H7 (cell line): ENCODE data around the gene XXYLT1. TPM values are rescaled to one million over a fixed set of nuclear protein-coding genes. Genes with fewer than 3 reads are reported as not detected.

Experiments used
- DNase-seq: peaks from one replicate; pipeline ENCODE4 v3.0.0; 2012
- H3K27me3 ChIP-seq: 2 replicates; pipeline ENCODE4 v1.6.0; 2011; ENCODE audit warnings: mild to moderate bottlenecking, low read length; ENCODE audit not compliant: control insufficient read depth, insufficient read depth
- H3K36me3 ChIP-seq: replicated peaks from 2 replicates; pipeline ENCODE4 v1.5.1; 2011; ENCODE audit warnings: low read length; ENCODE audit not compliant: control insufficient read depth, insufficient read depth
- H3K4me3 ChIP-seq: 2 replicates; pipeline ENCODE4 v1.5.1; 2011; ENCODE audit warnings: low read depth, mild to moderate bottlenecking, control low read depth, low read length, moderate library complexity; ENCODE audit not compliant: insufficient read depth
- total RNA-seq: library from RNA; depleted of rRNA; stranded (reverse); fragments of >200 nt; shearing (Covaris generic); gene quantifications from 2 replicates; pipeline ENCODE4 v1.2.3, GENCODE V29; 2014

XXYLT1 gene
- total RNA-seq, 1 experiment from 2014 or later, result 40.9 TPM

DNA sequence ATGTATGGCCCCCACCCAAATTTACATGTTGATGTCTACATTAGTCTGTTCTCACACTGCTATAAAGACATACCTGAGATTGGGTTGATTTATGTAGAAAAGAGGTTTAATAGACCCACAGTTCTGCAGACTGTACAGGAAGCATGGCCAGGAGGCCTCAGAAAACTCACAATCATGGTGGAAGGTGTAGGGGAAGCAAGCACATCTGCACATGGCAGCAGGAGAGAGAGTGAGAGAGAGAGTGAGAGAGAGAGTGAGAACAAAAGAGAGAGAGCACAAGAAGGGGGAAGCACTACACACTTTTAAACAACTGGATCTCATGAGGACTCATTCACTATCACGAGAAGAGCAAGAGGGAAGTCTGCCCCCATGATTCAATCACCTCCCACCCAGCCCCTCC, 130.5 kb downstream of the XXYLT1 start:
- no peaks in the 10 kb centered on the region for H3K36me3 ChIP-seq
- H3K4me3 ChIP-seq, result no peak overlapping the region
- H3K27me3 ChIP-seq, result no peaks in the 10 kb centered on the region
- no peak for DNase-seq

DNA sequence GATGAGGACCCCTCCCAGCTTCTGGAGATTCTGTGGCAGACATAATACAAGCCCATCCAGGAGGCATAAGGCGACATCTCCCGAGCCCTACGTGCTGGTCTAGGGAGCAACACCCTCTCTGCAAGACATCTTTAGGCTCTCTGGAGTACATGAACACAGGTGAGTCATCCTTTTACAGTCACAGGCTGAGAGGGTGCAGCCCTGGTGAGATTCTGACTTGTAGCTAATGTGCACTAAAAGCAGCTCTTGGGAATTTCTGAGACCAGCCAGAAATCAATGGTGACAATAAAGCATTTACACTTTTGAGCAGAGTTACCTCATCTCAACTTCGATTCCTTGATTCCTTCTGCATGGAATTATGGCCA, 131.1 kb downstream of the XXYLT1 start:
- H3K27me3 ChIP-seq, result no peaks in the 10 kb centered on the region
- H3K36me3 ChIP-seq, result no peaks in the 10 kb centered on the region
- no peak overlapping the region for H3K4me3 ChIP-seq
- no peak for DNase-seq

DNA sequence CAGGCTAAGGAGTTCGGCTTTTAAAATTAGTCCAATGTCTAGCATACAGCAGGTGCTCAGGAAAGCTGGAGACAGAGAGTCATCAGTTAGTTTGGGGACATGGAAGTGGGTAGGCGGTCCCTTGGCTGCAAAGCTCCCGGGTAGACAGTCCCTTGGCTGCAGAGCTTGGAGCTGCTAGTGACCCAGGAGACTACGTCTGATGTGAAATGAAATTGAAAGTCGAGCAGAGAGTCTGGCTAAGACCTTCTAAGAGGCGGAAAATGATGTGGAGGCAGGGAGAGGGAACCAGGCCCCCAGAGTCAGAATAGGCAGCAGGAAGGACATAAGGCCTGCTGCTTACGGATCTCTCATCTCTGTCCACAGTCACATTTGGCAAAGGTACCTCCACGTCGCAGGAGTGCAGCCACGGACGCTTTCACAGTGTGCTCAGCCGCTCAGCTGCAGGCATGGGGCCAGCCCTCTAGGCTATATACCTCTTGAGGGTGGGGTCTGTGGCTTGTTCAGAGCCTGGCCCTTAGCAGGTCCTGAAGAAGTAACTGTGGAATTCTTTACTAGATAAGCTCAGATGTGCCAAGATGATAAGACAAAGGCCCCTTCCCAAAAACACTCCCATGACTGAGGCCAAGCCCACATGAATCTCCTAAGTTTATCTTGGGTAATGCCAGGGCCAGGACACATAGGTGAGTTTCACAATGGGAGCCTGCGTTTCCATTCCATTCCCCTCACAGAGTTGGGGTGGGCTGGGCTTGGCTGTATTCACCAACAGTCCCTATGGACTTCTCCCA, 131.7 kb downstream of the XXYLT1 start:
- Histone ChIP-seq H3K4me3 (no peak overlapping the region), H3K36me3 (no peaks in the 10 kb centered on the region), H3K27me3 (no peaks in the 10 kb centered on the region)
- no peak for DNase-seq

DNA sequence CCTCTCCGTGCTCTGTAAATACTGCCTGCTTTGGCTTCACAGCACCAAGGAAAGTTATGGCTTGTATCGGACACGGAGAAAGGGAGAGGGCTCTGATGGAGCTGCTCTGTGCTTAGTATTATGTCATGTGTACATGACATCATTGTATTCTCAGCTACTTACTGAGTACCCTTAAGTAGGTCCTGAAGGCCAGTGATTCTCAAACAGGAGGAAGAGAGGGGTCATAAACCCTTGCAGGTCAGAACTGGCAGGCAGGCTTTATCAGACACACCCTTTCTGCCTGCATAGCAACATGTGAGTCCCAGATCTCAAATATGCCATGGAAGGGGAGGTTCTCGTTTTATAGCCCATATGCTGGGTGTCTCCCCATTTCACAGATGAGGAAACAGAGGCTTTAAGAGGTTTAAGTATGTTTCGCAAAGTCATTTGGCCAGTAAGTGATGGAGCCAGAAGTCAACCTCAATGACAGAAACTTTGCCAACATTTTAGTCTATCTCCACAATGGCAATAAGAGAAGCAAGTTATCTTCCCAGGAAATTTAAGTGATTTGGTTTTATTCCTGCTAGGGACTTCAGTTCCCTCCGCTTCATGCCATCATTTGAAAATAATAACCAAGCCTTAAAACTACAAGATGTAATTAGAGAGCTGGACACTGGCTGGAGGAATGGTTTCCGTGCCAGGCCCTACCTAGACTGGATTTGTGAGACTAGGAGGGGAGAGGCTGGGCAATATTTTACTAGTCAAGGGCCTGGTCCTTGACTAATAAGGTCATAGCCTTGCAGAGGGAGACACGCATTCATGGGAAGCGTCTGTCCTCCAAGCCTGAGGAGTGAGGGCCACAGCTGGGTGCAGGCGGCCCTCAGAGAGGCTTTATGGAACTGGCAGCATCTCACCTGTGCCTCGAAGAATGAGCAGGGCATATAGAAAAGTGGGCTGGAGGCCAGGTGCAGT, 133.0 kb downstream of the XXYLT1 start:
- no peaks in the 10 kb centered on the region for H3K27me3 ChIP-seq
- no peaks in the 10 kb centered on the region for H3K36me3 ChIP-seq
- no peak overlapping the region for H3K4me3 ChIP-seq
- DNase-seq, result no peak

DNA sequence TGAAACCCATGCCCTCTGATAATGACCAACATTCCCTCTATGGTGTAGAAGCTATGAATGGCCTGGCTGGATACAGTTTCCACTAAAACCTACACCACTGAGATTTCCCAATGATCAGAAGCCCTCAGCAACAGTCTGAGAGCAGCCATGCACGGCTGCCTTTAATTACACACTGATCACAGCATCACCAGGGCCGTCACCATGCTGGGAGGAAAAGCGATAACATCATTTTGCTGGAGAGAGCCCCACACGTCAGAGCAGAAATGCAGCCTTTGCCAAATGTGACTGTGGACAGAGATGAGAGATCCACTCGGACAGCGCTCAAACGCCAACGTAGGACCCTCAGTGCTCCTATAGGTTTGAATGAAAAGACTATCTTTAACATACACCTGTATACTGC, 135.0 kb downstream of the XXYLT1 start:
- DNase-seq, result no peak
- Histone ChIP-seq H3K36me3 (no peaks in the 10 kb centered on the region), H3K27me3 (no peaks in the 10 kb centered on the region), H3K4me3 (no peak overlapping the region)

DNA sequence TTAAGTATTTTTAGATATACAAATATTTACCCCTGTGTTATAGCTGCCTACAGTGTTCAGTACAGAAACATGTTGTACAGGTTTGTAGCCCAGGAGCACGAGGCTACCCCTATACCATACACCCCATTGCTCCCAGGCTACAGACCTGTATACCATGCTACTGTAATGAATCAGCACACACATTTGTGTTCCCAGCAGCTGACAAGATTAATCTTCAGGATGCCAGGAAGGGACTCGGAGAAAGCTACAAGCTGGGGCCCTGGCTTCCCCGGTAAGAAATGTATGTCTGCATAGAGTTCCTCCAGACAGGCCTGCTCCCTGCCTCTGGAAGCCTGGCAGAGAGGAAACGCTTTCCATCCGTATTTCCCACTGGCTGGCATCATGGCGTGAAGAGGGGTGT, 136.5 kb downstream of the XXYLT1 start:
- no peak for DNase-seq
- Histone ChIP-seq H3K4me3 (no peak overlapping the region), H3K36me3 (no peaks in the 10 kb centered on the region), H3K27me3 (no peaks in the 10 kb centered on the region)

DNA sequence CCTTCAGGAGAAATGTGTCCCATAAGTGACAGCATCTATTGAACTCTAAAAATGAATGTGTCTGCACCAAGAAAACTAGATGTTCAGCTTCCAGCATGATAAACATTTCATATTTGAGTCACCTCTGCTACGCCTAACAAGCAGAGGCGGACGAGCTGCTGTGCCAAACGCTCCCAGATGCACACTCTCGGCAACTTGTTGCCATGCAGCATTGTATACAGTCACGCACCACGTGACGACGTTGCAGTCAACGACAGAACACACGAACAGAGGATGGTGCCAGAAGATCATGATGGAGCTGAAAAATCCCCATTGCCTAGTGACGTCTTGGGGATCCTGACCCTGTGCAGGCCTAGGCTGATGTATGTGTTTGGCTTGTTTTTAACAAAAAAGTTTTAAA, 137.5 kb downstream of the XXYLT1 start:
- H3K36me3 ChIP-seq, result no peaks in the 10 kb centered on the region
- no peak for DNase-seq
- no peaks in the 10 kb centered on the region for H3K27me3 ChIP-seq
- H3K4me3 ChIP-seq, result no peak overlapping the region

DNA sequence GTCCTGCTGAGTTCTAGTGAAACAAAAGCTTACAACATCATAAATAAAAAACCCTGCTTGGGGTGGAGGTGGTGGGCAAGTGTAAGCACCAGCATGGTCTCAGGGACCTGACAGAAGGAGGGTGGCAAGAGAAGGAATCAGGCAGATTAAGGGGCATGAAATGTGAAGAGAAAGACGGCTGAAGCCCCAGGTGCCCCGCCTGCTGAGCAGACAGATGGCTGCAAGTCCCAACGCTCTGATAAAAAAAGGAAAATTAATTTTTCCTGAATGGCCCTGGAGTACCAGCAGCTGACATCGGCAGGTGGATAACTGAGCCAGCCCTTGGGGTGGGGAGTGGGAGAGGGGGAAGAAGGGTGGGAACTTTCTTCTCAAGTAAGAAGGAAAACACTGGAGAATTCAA, 137.9 kb downstream of the XXYLT1 start:
- DNase-seq, result no peak
- no peaks in the 10 kb centered on the region for H3K27me3 ChIP-seq
- no peaks in the 10 kb centered on the region for H3K36me3 ChIP-seq
- H3K4me3 ChIP-seq, result no peak overlapping the region

DNA sequence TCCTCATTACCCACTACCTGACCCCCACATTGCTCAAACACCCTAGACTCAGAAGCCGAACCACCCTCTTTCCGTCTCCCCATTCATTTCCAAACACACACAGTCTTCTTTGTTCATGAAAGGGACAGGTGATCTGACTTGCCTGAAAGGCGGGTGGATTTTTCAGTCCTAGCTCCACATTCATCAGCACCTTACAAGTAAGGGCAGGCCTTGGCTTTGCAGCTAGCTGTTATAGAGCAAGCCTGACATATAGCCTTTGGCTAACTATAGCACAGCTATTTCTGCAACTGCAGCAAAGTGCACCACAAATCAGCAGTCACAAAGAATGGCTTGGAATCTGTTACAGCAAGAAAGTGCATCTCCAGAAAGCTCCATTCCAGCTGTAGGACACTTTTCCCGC, 139.8 kb downstream of the XXYLT1 start:
- Histone ChIP-seq H3K4me3 (no peak overlapping the region), H3K36me3 (no peaks in the 10 kb centered on the region), H3K27me3 (no peaks in the 10 kb centered on the region)
- no peak for DNase-seq

DNA sequence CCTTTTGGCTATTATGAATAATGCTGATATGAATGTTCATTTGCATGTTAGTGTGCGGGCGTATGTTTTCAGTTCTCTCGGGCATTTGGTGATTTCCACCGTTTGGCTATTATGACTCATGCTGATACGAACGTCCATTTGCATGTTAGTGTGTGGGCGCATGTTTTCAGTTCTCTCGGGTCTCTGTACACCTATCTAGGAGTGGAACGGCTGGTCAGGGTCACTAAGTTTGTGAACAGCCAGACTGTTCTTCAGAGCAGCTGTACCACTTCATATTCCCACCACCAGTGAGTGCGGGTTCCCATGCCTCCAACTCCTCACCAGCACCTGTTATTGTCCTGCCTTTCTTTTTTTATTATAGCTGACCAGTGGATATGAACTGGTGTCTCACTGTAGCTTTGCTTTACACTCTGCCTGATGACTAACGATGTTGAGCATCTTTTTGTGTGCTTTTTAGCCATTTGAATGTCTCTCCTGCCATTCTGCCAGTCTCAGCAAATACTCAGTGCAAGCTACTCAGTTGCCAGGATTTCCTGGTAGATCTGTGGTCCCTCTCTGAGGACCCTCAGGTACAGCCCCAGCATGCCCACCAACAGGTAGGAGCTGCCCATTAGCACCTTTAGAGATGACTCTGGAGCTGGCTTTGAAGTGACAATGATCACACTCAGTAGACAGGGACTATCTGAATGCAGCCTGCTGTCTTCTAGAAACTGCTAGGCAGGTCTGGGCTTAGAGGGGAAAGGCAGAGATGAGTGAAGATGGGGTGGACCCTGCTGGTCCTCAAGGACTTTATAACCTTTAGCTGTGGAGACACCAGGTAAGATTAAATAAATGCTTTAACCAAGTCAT, 141.1 kb downstream of the XXYLT1 start:
- Histone ChIP-seq H3K4me3 (no peak overlapping the region), H3K36me3 (no peaks in the 10 kb centered on the region), H3K27me3 (no peaks in the 10 kb centered on the region)
- no peak for DNase-seq

DNA sequence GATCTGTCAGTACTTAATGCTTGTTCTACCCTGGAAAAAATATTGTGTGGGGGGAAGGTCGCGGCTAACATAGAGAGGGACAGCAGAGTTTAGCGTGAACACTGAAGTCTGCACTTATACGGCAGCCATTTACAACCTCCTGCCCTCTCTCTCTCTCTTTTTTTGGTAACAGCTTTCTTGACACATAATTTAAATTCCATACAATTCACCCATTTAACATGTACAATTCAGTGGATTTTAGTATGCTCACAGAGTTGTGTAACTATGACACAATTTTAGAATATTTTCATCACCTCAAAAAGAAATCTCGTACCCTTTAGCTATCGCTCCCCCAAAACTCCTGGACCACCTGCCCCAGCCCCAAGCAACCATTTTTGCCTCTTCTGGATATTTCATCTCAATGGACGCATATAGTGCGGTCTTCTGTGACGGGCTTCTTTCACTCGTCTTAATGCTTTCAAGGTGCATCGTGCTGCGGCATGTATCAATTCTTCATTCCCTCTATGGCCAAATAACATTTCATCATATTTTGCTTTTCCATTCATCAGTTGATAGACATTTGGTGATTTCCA, 141.8 kb downstream of the XXYLT1 start:
- no peaks in the 10 kb centered on the region for H3K36me3 ChIP-seq
- no peak for DNase-seq
- no peaks in the 10 kb centered on the region for H3K27me3 ChIP-seq
- no peak overlapping the region for H3K4me3 ChIP-seq

DNA sequence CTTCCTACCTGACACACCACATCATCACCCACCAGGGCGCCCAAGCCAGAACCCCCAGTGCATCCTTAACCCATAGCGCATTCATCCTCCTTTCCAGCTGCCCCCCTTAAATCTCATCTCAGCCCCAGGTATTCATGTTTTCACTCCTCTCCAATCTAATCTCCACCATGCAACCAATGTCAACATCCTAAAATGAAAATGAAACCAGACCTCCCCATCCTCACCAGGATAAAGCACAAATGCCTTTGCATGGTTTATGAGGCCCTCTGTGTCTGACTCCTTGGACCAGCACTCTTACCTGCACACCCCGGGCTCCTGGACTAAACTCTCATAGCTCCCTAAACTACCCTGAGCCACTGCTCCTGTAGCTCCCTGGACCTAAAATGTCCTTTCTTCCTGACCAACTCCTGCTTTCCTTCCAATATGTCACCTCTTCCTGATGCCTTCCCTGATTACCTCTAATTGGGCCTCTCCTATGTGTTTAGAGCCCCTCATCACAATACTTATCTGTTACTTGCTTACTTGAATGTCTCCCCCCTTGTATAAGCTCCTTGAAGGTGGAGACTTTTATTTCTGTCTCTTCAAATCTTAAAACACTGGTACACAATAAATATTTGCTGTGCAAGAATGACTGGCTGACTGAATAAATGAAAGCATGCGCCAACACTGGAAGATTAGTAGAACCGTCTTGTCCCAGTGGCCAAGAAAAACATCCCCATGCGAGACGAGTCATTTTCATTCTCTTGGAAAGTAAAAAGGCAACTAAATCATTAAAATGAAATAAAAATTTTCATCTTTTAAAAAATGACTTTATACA, 142.5 kb downstream of the XXYLT1 start:
- Histone ChIP-seq H3K4me3 (no peak overlapping the region), H3K36me3 (no peaks in the 10 kb centered on the region), H3K27me3 (no peaks in the 10 kb centered on the region)
- DNase-seq, result no peak

DNA sequence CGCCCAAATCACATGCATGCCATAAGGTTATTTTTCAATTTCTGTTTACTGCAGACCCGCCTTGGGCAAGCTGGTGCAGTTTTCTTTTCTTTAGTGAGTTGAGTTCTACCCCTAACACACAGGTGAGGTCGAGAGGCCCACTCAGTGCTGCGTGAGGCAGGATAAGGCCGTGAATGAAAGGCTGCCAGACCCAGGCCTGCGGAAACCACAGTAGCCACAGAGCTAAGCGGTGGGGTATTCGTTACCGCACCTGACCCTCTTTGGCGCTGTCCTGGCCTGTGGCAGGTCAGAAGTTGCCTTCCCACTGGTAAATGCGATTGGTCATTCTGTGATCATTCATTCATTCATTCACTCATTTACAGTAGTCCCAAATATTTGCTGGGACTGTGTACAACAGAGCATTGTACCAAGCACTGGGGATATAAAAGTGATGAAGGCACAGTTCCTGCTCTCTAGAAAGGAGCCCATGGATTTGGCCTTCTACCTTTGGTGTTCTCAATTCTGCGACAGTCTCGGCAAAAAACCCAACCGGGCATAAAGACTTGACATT, 144.8 kb downstream of the XXYLT1 start:
- H3K27me3 ChIP-seq, result no peaks in the 10 kb centered on the region
- no peaks in the 10 kb centered on the region for H3K36me3 ChIP-seq
- no peak overlapping the region for H3K4me3 ChIP-seq

More for the DNA sequence above, 144.8 kb downstream of the XXYLT1 start:
- no peak for DNase-seq
